Measurements from ENCODE around the gene IMPG2.

IMPG2 gene

GRCh38 chr3:101279765-101280385 is 40.5 kb downstream of the IMPG2 start (continued):
- TF ChIP-seq ZNF398 (tag by site-specific recombination; IDR thresholded peaks at IDR 0.05) (no peak), ZBTB26 (tag by site-specific recombination; optimal IDR thresholded peaks at IDR 0.05) (no peak), ZNF155 (tag by site-specific recombination; IDR thresholded peaks at IDR 0.05) (no peak), ZNF585B (tag by site-specific recombination; IDR thresholded peaks at IDR 0.05) (no peak), HIC1 (tag by site-specific recombination; IDR thresholded peaks at IDR 0.05) (no peak), ZNF274 (IDR thresholded peaks at IDR 0.05; ENCODE audit: low read length) (no peak), ZNF274 (tag by site-specific recombination; IDR thresholded peaks at IDR 0.05; ENCODE audit: borderline replicate concordance) (no peak), BCL11B (tag by site-specific recombination; IDR thresholded peaks at IDR 0.05; ENCODE audit: low read depth) (no peak), ZNF707 (tag by site-specific recombination; IDR thresholded peaks at IDR 0.05) (no peak)

- ChIA-PET POLR2A (no interaction called here), CTCF (interaction anchor here (0.6 kb wide), 1 partner anchor 17 kb away, joined by 3 read pairs; no protein-coding TSS in a partner anchor)
- Histone ChIP-seq H3K9me3 (ENCODE audit: control insufficient read depth, insufficient read depth, low read depth, low read length) (no peaks in the 10 kb centered on the region), H3K4me3 (ENCODE audit: low read depth, low read length) (no peak overlapping the region), H3K27ac (ENCODE audit: extremely low read depth, low read depth, low read length) (no peak overlapping the region), H3K4me1 (ENCODE audit: control insufficient read depth, insufficient read depth, low read length) (no peaks in the 10 kb centered on the region), H3K36me3 (ENCODE audit: control insufficient read depth in 2 of 2, insufficient read depth in 1 of 2, low read length in 2 of 2) (no peaks in the 10 kb centered on the region)
- TF ChIP-seq BCL11A (tag by site-specific recombination; IDR thresholded peaks at IDR 0.05; ENCODE audit: low read depth): no peak
- no peak for TF ChIP-seq ZNF777 (tag by site-specific recombination; IDR thresholded peaks at IDR 0.05; ENCODE audit: borderline replicate concordance)
Observed at GRCh38 chr3:101279162-101279561, 41.2 kb downstream of the IMPG2 start.

- ChIA-PET CTCF (interaction anchor here (0.6 kb wide), 1 partner anchor 17 kb away, joined by 3 read pairs; no protein-coding TSS in a partner anchor), POLR2A (no interaction called here)
- no peaks in the 10 kb centered on the region for H3K4me1 ChIP-seq (ENCODE audit: control insufficient read depth, insufficient read depth, low read length)
Observed at GRCh38 chr3:101278727-101279126, 41.6 kb downstream of the IMPG2 start.

More at GRCh38 chr3:101278727-101279126, 41.6 kb downstream of the IMPG2 start:
- TF ChIP-seq BCL11A (tag by site-specific recombination; IDR thresholded peaks at IDR 0.05; ENCODE audit: low read depth) (no peak), ZNF335 (tag by site-specific recombination; conservative IDR thresholded peaks at IDR 0.05) (no peak), ZNF747 (tag by site-specific recombination; IDR thresholded peaks at IDR 0.05) (no peak), ZNF521 (tag by site-specific recombination; IDR thresholded peaks at IDR 0.05) (no peak), HOXA7 (CRISPR knock-in tag; IDR thresholded peaks at IDR 0.05; ENCODE audit: borderline replicate concordance) (no peak), KLF17 (tag by site-specific recombination; IDR thresholded peaks at IDR 0.05) (no peak), ZNF10 (tag by site-specific recombination; IDR thresholded peaks at IDR 0.05) (no peak), ELK4 (IDR thresholded peaks at IDR 0.05; ENCODE audit: borderline replicate concordance, low read depth, low read length) (no peak), KLF8 (tag by site-specific recombination; IDR thresholded peaks at IDR 0.05) (no peak), ZNF221 (tag by site-specific recombination; IDR thresholded peaks at IDR 0.05; ENCODE audit: borderline replicate concordance) (no peak), ZNF610 (tag by site-specific recombination; IDR thresholded peaks at IDR 0.05; ENCODE audit: borderline replicate concordance) (no peak), ZNF266 (tag by site-specific recombination; IDR thresholded peaks at IDR 0.05; ENCODE audit: low read depth) (no peak), ZNF362 (tag by site-specific recombination; IDR thresholded peaks at IDR 0.05) (no peak), GLIS1 (tag by site-specific recombination; IDR thresholded peaks at IDR 0.05) (no peak), GFI1B (tag by site-specific recombination; IDR thresholded peaks at IDR 0.05) (no peak)
- H3K4me3 ChIP-seq (ENCODE audit: low read depth, low read length): no peak overlapping the region
- no peak overlapping the region for H3K27ac ChIP-seq (ENCODE audit: extremely low read depth, low read depth, low read length)
- no peaks in the 10 kb centered on the region for H3K36me3 ChIP-seq (ENCODE audit: control insufficient read depth in 2 of 2, insufficient read depth in 1 of 2, low read length in 2 of 2)
- H3K9me3 ChIP-seq (ENCODE audit: control insufficient read depth, insufficient read depth, low read depth, low read length): no peaks in the 10 kb centered on the region

All from HEK293 (cell line).